Activated T-helper 1 cell treated with Interleukin-2 at 50 U/mL for 16 hours (primary cell): ENCODE measurements around the gene BIRC7.

ENCODE experiments used
- DNase-seq: peaks from one replicate; pipeline ENCODE4 v3.0.0-alpha.2; 2020; ENCODE audit warnings: low read depth

BIRC7 gene

DNA sequence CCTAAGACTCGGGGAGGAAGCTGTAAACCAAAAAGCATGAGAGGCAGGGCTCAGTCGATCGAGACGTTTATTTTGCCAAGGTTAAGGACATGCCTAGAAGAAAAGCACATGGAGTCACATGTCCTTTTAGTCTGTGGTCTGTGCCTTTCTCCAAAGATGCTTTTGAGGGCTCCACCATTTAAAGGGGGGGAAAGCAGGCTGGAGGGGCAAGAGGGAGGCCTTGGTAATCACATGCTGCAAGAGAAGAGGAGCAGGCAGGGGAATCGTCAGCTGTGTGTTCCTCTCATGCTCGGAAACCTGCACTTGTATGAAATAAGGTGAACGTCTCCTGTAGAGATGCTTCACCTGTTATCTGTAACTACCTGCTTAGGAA, 10.6 kb upstream of the BIRC7 start:
- no peak for DNase-seq

DNA sequence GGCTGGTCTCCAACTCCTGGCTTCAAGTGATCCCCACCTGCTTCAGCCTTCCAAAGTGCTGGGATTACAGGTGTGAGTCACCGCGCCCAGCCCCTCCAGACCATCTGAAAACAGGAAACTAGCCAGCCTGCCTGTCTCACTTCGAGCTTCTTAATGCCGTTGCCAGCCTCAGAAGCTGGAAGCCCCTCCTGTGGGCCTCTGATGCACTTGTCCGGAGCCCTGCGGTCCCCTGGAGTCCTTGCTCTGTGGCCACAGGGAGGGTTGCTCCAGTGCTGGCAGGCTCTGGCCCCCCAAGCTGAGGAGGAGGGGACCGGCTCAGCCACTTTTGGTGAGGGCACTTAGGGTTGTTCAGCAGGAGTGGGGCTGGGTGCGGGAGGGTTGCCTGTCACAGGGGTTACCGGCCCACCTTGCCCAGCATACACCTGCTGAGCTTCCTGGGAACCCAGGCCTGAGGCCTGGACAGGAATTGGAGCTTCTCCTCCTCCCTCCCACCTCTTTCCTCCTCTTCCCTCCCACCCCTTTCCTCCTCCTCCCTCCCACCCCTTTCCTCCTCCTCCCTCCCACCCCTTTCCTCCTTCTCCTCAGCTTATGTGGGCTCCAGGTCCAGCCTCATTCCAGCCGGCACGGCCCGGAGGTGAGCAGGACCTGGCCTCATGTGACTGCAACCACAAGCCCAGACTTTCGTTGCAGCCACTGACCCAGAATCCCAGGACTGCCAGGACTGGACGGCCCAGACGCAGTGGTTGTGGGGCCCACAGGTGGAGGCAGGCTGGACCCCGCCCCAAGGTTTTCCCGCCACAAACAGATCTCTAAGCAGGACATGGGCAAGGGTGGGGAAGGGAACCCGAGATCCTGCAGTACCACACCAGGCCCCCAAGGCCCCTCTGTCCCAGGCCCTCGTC, 9.4 kb upstream of the BIRC7 start:
- no peak for DNase-seq

DNA sequence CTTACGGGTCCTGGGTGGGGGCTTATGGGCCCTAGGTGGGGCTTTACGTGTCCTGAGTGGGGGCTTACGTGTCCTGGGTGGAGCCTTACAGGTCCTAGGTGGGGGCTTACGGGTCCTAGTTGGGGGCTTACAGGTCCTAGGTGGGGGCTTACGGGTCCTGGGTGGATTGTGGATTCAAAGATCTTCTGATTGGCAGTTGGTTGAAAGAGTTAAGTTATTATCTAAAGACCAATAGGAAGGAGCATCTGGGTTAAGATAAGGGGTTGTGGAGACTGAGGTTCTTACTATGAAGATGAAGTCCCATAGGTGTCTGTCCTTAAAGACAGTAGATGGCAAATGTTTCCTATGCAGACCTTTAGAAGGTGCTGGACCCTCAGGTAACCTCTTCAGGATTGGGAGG, 8.4 kb upstream of the BIRC7 start:
- DNase-seq, result no peak

DNA sequence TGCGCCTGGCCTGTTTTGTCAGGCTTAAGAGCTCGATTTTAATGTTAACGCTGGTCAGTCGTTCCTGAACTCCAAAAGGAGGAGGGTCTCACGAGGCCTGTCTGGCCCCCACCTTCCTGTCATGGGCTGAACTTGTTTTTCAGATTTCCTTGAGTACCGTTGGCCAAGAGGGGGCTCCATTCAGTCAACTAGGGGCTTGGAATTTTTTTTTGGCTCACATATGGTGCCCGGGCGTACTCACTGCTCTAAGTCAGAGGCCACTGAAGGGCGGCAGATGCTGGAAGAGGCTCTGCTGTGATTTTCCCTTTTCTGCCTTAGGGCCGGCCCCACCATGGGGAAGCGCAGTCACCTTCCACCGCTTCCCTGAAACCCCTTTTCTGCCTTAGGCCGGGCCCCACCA, 6.9 kb upstream of the BIRC7 start:
- no peak for DNase-seq

DNA sequence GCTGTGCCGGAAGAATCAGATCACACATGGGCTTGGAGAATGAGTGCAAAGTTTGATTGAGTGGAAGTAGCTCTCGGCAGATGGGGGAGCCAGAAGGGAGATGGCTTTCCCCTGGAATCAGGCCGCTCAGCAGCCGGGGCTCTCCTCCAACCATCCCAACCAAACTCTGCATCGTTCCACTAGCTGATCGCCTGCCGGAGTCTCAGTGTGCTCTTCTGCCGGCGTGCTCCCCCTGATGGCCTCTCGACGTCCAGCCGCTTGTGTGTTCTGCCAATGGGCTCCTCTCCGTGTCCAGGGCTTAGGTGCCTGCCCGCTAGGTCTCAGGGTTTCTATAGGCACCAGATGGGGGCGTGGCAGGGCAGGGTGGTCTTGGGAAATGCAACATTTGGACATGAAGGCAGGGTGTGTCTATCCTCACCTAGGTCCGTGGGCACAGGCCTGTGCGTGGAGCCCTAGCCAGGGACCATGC, 4.9 kb upstream of the BIRC7 start:
- DNase-seq, result no peak

DNA sequence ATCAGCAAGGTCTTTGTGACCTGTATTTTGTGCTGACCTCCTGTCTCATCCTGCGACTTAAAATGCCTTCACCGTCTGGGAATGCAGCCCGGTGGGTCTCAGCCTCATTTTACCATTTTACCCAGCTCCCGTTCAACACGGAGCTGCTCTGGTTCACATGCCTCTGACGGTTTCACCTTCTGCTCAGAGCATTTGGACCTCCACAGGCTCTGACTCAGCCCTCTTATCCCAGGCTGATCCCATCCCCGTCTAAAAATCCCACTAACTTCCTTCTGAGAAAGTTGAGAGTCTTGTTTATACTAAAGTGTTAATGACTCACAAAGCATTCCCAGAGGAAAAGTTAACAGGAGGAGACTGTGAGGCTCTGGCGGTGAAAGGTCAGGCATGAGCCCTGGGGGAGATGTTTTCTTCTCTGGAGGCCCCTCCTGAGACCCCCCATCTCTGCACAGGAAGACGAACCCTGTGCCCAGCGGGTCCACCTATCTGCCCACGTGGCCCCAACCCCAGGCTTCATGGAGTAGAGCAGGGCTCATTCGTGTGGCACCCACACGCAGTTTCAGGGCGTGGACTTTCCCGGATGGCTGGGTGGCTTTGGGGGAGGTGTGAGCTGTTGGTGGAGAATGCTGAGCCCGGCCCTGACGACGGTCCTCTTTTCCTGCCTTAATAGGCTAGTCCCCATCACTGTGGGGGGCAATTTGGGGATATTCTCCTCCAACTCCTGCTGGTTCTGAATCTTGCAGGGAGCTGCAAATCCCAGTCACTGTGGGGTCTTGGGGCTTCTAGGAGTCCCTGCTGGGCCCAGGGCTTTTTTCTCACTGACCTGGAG, 3.3 kb upstream of the BIRC7 start:
- DNase-seq, result no peak

DNA sequence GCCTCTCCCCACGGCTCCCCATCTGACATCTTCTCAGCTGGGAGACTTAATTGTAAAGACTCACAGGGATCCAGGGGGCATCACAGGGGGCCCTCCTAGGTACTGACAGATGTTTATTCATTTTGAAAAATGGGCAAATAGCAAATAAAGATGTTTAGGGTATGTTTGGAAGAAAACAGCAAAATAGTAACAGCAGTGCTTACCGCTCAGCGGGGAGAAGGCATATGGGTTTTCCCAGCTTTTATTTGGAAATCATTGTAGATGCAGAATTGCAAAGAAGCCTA, 2.7 kb upstream of the BIRC7 start:
- DNase-seq, result no peak

DNA sequence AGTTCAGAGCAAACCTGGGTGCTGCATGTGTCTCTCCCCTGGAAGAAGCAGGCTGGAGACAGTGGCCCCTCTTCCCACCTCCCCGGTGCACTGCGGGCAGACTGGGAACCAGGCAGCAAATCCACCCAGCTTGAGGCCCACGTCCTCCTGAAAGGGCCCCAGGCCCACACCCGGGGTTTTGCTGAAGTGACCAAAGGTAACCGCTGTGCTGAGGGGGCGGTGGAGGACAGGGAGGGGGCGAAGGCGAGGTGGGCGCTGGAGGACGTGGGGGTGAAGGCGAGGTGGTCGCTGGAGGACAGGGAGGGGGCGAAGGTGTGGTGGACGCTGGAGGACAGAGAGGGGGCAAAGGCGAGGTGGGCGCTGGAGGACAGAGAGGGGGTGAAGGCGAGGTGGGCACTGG, 1.8 kb upstream of the BIRC7 start:
- DNase-seq, result no peak

DNA sequence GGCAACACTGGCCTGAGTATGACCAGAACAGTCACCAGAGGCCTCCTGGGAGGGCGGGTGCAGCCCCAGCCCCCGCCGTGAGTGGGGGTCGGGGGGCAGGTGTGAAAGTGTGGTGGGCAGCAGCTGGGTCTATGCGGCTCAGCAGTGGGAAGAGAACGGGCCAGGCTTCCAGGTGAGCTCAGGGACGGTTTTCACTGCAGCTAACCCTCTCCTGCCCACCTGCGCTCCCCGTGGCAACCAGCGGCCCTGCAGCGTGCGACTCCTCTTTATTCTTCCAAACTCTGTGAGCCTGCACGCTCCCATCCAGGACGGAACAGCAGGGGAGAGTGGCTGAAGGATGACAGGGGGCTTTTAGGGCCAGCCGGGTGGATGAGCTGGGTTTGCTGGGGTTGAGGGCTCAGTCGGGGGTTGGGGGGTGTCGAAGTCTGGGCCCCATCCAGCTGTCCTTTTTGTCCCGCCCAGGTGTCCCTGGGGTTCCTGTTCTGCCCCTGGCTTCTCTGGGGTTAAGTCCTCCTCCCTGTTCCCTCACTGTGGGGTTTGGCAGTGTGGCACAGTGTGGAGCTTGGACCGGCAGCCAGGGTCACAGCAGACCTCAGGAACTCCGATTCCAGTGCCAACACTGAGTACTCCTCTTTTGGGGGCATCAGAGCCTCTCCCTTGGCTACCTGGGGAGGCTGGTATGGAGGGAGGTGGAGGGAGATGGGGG, 859 bp upstream of the BIRC7 start:
- no peak for DNase-seq

DNA sequence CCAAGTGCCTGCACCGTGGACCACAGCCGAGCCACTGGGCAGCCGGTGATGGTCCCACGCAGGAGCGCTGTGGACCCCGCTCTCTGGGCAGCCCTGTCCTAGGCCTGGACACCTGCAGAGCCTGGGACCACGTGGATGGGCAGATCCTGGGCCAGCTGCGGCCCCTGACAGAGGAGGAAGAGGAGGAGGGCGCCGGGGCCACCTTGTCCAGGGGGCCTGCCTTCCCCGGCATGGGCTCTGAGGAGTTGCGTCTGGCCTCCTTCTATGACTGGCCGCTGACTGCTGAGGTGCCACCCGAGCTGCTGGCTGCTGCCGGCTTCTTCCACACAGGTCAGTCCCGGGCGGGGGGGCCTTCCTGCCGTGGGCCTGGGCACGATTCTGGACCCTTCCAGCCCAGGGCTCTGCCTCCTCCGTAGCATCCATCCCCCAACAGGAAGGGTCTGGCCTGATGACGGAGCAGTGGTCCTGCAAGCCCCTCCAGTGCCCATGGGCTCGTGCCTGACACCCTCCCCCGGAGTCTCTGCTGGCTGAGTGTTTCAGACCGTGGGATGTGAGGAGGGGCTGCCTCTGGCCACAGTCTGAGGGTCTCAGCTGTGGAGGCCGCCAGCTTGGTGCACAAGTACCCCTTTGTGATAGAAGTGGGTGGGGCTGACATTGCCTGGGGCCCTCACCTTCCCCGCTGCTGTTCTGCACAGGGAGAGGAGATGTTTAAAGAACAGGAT, 572 bp downstream of the BIRC7 start:
- no peak for DNase-seq

DNA sequence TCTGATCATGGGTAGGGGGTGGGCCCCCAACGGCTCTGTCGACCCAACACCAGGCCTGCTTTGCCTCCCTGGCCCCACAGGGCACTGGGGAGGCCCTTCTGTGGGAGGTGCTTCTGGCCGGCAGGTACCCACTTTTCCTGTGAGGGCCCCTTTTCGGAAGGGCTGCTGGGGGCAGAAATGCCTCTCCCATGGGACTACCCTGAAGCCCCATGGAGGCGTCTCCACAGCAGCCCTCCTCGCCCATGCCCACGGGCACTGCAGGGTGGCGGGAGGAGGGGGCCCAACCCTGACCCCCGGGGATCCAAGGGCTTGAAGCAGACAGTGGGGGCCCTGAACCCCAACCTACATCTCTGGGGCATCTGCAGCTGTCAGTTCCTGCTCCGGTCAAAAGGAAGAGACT, 2.3 kb downstream of the BIRC7 start:
- DNase-seq, result no peak

DNA sequence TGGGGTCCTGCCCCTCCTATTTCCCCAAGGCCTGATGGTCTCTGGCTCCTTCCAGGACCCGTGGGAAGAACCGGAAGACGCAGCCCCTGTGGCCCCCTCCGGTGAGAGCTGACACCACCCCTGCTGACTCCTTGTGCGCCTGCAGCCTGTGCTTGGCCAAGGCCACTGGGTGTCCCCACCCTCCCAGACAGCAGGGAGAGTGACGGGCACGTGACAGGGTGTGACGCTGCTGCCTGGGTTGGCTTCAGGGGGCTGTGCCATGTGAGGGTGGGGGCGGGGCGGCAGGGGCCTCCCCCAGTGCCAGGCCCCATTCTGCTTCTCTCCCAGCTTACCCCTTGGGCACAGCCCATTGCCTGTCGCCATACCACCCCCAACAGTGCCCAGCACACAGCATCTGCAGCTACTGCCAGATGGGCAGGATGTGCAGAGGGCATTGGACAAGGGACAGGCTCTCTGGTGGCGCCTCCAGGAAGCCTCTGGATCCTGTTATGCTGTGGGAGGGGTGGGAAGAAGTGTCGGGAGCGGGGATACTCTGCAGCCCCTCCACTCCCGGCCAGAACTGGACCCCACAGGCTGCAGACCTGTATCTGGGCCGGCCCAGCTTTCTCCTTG, 2.9 kb downstream of the BIRC7 start:
- DNase-seq, result no peak

DNA sequence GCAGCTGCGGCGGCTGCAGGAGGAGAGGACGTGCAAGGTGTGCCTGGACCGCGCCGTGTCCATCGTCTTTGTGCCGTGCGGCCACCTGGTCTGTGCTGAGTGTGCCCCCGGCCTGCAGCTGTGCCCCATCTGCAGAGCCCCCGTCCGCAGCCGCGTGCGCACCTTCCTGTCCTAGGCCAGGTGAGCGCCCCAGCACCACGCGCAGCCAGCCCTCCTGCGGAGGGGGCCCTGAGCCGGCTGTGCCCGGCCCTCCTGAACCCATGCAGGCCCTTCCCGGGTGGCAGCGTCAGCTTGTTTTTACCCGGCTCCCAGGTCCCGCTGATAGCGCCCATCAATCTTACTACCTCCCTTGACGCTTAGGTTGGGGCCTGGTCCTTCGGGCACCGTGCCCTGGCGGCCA, 3.7 kb downstream of the BIRC7 start:
- DNase-seq, result no peak

DNA sequence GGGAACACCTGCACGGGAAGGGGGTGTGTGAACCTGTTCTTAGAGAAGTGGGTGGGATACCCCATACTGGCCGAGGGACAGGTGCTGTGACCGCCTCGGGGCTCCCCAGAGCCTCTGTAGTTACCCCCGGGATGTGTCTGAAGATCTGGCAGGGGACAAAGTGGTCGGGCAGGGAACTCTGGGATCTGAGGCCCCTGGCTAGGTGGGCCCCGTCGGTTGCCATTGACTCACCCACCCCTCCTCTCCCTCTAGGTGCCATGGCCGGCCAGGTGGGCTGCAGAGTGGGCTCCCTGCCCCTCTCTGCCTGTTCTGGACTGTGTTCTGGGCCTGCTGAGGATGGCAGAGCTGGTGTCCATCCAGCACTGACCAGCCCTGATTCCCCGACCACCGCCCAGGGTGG, 4.3 kb downstream of the BIRC7 start:
- DNase-seq, result no peak

DNA sequence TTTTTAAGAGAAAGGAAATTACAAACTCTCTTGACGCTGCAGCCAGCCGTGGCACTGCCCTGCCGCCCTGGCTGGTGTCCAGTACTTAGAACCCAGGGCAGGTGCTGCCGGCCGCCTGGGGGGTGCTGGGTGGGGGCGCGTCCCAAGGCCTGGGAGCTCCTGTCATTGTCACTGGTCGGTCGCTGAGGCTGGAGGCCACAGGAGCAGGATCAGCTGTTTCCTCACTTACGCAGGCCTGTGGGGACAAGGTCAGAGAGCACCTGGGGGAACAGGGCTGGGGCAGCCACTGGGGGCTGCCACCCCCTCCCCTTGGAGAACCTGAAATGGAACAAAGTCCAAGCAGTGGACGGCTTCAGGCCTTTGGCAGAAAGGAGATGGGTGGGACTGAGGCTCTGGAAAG, 5.6 kb downstream of the BIRC7 start:
- no peak for DNase-seq

DNA sequence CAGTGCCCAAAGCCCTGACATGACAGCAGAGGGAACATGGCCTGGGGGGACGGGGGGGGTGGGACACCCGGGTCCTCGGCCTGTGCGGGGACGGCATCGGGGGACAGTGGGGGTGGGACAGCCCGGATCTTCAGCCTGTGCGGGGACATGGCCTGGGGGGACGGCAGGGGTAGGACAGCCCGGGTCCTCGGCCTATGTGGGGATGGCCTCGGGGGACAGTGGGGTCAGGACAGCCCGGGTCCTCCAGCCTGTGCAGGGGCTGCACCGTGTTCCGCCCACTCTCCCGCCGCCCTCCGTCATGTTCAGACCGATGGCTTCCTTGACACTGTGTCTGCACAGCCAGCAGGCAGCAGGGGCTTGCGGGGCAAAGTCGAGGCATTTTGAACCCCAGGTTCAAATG, 7.0 kb downstream of the BIRC7 start:
- no peak for DNase-seq

DNA sequence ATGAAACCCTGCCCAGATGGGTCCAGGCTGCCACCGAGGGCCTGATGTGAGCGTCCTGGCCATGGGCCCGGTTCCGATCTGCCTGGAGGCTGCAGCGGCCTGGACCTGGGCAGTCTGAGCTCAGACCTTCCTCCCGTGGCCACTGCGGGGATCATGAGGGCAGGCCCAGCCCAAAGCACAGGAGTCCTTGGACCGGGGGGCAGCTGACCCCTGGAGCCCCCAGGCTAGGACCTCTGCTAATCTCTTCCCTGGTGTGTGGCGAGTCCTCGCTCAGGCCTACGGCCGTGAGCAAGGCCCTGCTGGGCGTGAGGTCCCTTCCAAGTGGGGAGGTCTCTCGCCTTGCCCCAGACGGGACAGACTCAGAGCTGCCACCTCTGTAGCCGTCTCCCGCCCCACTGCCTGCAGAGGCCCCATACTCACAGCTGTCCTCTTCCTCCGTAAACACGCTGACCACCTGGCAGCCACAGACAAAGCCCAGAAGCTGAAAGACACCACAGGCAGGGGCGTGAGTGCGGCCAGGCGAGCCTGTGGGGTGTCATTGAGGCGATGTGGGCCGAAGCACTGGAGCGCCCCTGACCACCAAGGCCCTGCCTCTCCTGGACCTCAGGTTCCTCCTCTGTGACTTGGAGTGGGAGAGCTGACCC, 8.0 kb downstream of the BIRC7 start:
- no peak for DNase-seq

DNA sequence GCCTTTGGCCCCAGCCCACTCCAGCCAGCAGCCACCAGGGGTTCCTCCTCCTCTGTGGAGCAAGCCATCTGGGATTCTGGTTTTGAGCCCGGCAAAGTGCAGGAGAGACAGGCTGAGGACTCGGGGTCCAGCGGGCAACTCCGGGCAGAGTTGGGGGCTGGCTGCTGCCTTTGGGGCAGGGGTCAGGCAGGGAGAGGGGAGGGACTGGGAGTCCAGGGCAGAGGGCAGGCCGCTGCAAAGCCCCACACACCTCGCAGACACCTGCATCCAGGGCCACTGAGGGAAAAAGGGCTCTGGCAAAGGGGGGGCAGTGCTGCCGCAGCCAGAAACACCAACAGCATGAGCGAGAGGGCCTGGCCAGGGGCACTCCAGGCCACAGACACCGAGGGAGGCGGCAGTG, 8.8 kb downstream of the BIRC7 start:
- no peak for DNase-seq

DNA sequence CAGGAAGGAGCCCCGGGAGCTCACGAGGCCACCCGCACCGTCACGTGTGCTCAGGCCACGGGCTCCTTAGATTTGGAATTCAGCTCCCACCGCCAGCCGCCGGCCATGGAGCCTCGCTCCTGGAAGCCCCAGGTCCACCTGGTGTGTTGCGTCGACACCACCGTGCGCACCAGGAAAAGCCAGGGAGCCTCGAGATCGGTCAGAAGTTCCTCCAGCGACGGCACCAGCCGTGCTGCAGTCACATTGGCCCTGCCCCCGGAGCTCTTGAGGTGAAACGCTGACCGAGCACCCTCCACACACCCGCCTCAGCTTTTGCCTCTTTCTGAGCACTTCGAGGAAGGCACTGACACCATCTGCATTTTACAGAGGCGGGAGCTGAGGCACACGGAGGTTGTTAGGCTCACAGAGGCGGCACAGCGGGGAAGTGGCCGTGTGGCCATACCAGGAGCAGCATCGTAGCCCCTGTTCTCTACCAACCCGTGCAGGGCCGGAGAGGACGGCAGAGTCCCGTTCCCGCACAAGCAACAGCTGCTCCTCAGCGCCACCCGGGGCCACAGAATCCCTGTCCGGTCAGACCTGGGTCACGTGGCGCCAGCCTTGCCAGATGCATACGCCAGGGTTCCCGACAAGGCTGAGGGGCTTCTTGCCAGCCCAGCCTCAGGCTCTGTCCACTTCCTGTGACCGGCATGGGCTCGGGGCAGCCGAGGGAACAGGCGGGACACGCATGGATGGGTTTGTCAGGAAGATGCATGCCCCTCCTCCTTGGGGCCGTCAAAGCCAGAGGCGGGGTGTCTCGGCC, 11.0 kb downstream of the BIRC7 start:
- DNase-seq, result no peak

DNA sequence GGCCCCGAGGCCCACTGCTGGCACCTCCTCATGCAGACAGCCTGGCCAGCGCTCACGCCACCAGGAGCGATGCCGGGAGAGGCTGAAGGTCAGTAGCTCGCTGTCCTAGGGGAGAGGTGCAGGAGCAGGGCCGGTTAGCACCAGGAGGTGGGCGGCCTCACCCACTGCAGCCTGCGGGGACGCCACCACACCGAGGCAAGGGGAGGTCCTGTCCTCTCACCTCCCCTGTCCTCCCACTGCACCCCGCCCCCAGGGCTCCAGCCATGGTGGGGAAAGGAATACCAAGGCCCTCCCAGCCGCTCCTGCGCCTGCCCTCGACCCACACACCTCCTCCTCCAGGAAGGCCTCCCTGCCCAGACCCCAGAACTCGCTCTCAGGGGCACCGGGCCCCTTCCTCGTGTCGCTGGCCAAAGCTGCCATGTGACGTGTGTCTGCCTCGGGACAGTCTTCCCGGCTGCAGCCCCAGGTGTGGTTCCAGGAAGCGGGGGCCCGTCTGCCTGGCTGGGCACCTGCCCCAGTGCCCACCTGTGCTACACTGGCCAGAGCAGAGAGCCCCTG, 12.0 kb downstream of the BIRC7 start:
- DNase-seq, result no peak
